CD4-positive, alpha-beta memory T cell (primary cell): Measurements from ENCODE around the gene GTF2F2. TPM values are rescaled to one million over a fixed set of nuclear protein-coding genes. Genes with fewer than 3 reads are reported as not detected.

Experiments used
- CTCF ChIA-PET: fragments of 350-600 bp; sonication (Branson Sonifier 250); formaldehyde crosslinking; loops from one replicate; lab custom pipeline; 2021; ENCODE audit warnings: inconsistent platforms; ENCODE audit not compliant: partially characterized antibody; lab: Charles Lee
- POLR2A ChIA-PET: fragments of 350-600 bp; sonication (Branson Sonifier 250); formaldehyde crosslinking; loops from one replicate; lab custom pipeline; 2021; ENCODE audit not compliant: partially characterized antibody; lab: Charles Lee
- DNase-seq, 5 donors: peaks; one replicate each; pipeline versions ENCODE4 v3.0.0 to v3.0.0-alpha.2; 2020 to 2022; ENCODE audit warnings: mixed read lengths in 1 of 5
- H3K27ac ChIP-seq: one replicate; pipeline ENCODE4 v1.7.0; 2013; ENCODE audit warnings: low read depth, low read length
- H3K27me3 ChIP-seq: 2 replicates; pipeline ENCODE4 v1.7.0; 2013; ENCODE audit warnings: mild to moderate bottlenecking, low read length, moderate library complexity; ENCODE audit not compliant: insufficient read depth
- H3K36me3 ChIP-seq: 2 replicates; pipeline ENCODE4 v1.7.0; 2013; ENCODE audit warnings: mild to moderate bottlenecking, low read length, moderate library complexity; ENCODE audit not compliant: insufficient read depth
- H3K4me1 ChIP-seq: 2 replicates; pipeline ENCODE4 v1.7.0; 2013; ENCODE audit warnings: mild to moderate bottlenecking, low read length, moderate library complexity; ENCODE audit not compliant: insufficient read depth
- H3K4me3 ChIP-seq, 2 donors: one replicate each; pipeline ENCODE4 v1.7.0; 2013; ENCODE audit warnings: low read length in 2 of 2, mild to moderate bottlenecking in 1 of 2
- H3K9me3 ChIP-seq, 2 donors: one replicate each; pipeline ENCODE4 v1.7.0; 2013; ENCODE audit warnings: low read length in 2 of 2, control low read depth in 1 of 2; ENCODE audit not compliant: control insufficient read depth in 1 of 2
- H3K27ac Mint-ChIP-seq, 7 donors: one replicate each; pipeline ENCODE4 v1.8.0; 2020 to 2021; ENCODE audit warnings: mixed read lengths in 7 of 7, mild to moderate bottlenecking in 6 of 7, inconsistent platforms in 3 of 7, moderate library complexity in 3 of 7
- H3K27me3 Mint-ChIP-seq, 2 donors: one replicate each; pipeline ENCODE4 v1.8.0; 2020 to 2021; ENCODE audit warnings: mixed read lengths in 2 of 2
- H3K36me3 Mint-ChIP-seq, 2 donors: one replicate each; pipeline ENCODE4 v1.8.0; 2020 to 2021; ENCODE audit warnings: mixed read lengths in 2 of 2, inconsistent platforms in 1 of 2, mild to moderate bottlenecking in 1 of 2
- H3K4me1 Mint-ChIP-seq, 4 donors: one replicate each; pipeline ENCODE4 v1.8.0; 2020 to 2021; ENCODE audit warnings: mixed read lengths in 4 of 4, mild to moderate bottlenecking in 1 of 4
- H3K4me3 Mint-ChIP-seq, 8 donors: one replicate each; pipeline ENCODE4 v1.8.0; 2020 to 2021; ENCODE audit warnings: mixed read lengths in 8 of 8, mild to moderate bottlenecking in 7 of 8, moderate library complexity in 6 of 8, inconsistent platforms in 3 of 8
- H3K9me3 Mint-ChIP-seq, 8 donors: one replicate each; pipeline ENCODE4 v1.8.0; 2020 to 2021; ENCODE audit warnings: mixed read lengths in 8 of 8, mild to moderate bottlenecking in 5 of 8, inconsistent platforms in 3 of 8, moderate library complexity in 1 of 8
- intact Hi-C: fragments of 100-400 bp; cut with micrococcal nuclease; formaldehyde crosslinking; loops from one replicate; pipeline ENCODE4 v1.15.1; 2023
- polyA plus RNA-seq, 2 donors: library from polyadenylated mRNA; unstranded; fragments of 300-500 nt; fragmentation: Illumina TruSeq; gene quantifications; one replicate each; pipeline ENCODE4 v1.2.3, GENCODE V29; 2021
- total RNA-seq, 2 experiments: library from RNA; stranded (reverse); gene quantifications; one replicate each; pipeline ENCODE4 v1.2.3, GENCODE V29; 2021

GTF2F2 gene
- total and polyA plus RNA-seq, 4 experiments from 2014 or later, result 7.9 to 14.7 (median 11.3) TPM

DNA sequence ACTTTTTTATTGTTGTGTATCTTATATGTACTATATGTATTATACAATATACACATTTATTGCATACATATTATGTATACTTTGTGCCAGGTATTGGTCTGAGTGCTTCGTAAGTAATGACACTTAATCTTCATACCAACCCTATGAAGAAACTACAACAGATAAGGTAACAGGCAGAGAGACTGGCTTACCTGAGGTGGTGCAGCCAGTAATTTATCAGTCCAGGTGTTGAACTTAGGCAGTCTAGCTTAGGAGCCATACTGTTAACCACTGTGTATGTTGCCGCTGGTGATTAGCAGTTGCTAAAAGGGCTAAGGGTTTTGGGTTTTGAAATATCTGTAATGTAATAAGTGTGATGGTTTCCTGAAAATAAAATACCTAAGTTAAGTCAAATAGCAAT lies 134.1 kb downstream of the GTF2F2 start:
- no peak for DNase-seq
- intact Hi-C loops, result no loop called here
- Histone ChIP-seq H3K36me3 (no peaks in the 10 kb centered on the region), H3K4me3 (no peak overlapping the region), H3K9me3 (no peaks in the 10 kb centered on the region), H3K27me3 (no peaks in the 10 kb centered on the region), H3K4me1 (peaks cover 4% of the 10 kb centered on the region), H3K27ac (no peak overlapping the region)
- POLR2A ChIA-PET, result no interaction called here
- Mint-ChIP-seq H3K9me3 (no peaks in the 10 kb centered on the region), H3K27ac (no peak overlapping the region), H3K4me1 (peaks cover 7 to 21% (median 9%) of the 10 kb centered on the region in 4 donors), H3K27me3 (no peaks in the 10 kb centered on the region), H3K4me3 (no peak overlapping the region), H3K36me3 (peaks cover 13 to 28% of the 10 kb centered on the region in 2 donors)
- CTCF ChIA-PET, result no interaction called here

DNA sequence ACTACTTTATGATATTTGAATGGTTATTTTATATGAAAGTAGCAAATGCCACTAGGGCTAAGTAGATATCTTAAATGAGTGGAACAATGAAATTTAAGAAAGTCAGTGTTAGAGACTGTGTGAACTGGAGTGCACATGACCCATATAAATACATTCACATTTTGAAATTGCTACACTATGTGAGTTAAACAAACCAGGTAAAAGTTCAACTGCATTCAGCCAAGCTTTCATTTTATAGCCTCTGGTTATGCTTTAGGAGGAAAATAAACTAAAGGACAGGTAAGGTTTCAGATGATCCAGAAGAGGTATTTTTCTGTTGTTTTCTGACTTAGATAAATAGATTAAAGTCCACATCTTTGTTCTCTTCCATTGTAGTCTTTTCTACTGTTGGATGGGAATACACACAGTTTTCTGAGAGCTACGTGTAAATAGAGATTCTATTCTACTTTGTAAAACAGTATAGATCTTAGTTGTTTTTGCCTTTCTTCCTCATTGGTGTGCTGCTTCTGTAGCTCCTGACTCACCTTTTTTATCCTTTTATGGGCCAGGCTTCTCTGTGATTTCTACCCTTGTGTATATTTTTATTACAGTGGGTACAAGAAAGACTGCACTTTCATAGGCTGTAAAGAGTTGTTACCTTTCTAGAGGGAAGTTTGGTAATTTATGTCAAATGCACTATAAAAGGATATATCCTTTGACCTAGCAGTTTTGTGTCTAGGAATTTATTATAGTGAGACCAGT lies 135.1 kb downstream of the GTF2F2 start:
- Histone ChIP-seq H3K4me1 (peaks cover 4% of the 10 kb centered on the region), H3K9me3 (no peaks in the 10 kb centered on the region), H3K4me3 (no peak overlapping the region), H3K36me3 (no peaks in the 10 kb centered on the region), H3K27ac (no peak overlapping the region), H3K27me3 (no peaks in the 10 kb centered on the region)
- Mint-ChIP-seq H3K9me3 (no peaks in the 10 kb centered on the region), H3K27ac (peak overlapping the region in 1 of 7 donors; percentile 42), H3K4me1 (peaks cover 4 to 21% (median 8%) of the 10 kb centered on the region in 4 donors), H3K27me3 (no peaks in the 10 kb centered on the region), H3K4me3 (no peak overlapping the region), H3K36me3 (peaks cover 10 to 26% of the 10 kb centered on the region in 2 donors)
- DNase-seq, result no peak
- ChIA-PET CTCF (no interaction called here), POLR2A (no interaction called here)
- intact Hi-C loops, result no loop called here

DNA sequence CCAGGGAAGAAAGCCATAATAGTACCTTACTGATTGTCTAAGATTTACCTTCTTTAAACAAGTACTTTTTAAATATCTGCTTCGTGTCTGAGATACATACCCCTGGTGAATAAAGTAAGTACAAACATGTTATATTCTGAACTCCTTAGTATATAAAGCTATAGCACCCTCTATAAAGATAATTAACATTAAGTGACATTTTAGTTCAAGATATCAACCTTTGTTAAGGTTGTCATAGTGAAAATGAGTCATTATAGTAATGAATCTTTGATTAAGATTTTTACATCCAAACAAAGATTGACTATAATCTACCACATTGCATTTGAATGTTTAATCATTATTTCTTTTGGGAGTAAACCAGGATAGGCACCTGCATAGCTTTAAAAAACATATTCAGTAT lies 135.9 kb downstream of the GTF2F2 start:
- intact Hi-C loops, result no loop called here
- no peak overlapping the region for H3K27ac ChIP-seq
- Mint-ChIP-seq H3K9me3 (no peaks in the 10 kb centered on the region), H3K27me3 (no peaks in the 10 kb centered on the region), H3K4me1 (peaks cover 4 to 21% (median 8%) of the 10 kb centered on the region in 4 donors), H3K36me3 (peaks cover 10 to 24% of the 10 kb centered on the region in 2 donors), H3K27ac (peak overlapping the region in 2 of 7 donors; percentile 5 to 65), H3K4me3 (no peak overlapping the region)
- peaks cover 4% of the 10 kb centered on the region for H3K4me1 ChIP-seq
- CTCF ChIA-PET, result interaction anchor here (1.0 to 1.2 kb wide), 2 partner anchors 118 to 209 kb away, joined by 3 read pairs; no protein-coding TSS in a partner anchor
- no peaks in the 10 kb centered on the region for H3K9me3 ChIP-seq
- POLR2A ChIA-PET, result interaction anchor here (0.6 kb wide), 1 partner anchor 11 kb away, joined by 3 read pairs; no protein-coding TSS in a partner anchor
- H3K36me3 ChIP-seq, result no peaks in the 10 kb centered on the region
- H3K4me3 ChIP-seq, result no peak overlapping the region
- H3K27me3 ChIP-seq, result no peaks in the 10 kb centered on the region
- no peak for DNase-seq

DNA sequence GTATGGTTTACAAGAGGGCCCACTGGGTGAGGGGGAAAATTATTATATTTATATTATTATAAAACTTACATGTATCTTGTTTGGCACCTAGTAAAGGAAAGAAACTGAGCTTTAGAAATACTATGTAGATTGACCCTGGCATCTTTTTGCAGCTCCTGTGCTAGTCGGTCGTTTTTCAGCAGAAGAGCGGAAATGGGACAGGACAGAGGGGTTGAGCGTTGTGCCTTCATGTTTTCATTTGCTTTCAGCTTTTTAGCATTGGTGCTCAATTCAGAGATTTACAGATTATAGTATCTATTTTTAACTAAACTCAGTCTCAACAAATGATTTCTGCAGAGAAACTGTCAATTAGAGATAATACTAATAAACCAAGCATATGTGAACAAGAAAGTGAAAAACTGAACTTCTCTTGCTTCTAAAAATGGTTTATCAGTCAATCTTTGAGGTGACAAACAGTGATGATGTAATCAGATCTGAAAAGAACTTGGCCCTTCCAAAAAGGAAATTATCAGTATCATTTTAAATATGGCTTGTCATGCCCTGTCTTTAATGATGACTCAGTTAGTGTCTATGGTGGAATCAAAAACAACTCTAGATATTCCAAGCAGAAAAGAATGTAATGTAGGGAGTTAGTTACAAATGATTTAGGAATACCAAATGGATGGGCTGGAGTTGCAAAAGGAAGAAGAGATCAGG lies 137.5 kb downstream of the GTF2F2 start:
- Mint-ChIP-seq H3K4me3 (no peak overlapping the region), H3K27ac (peak overlapping the region in 5 of 7 donors; percentile 28 to 55 (median 31)), H3K27me3 (no peaks in the 10 kb centered on the region), H3K9me3 (no peaks in the 10 kb centered on the region), H3K36me3 (peaks cover 10 to 23% of the 10 kb centered on the region in 2 donors), H3K4me1 (peaks cover 4 to 21% (median 8%) of the 10 kb centered on the region in 4 donors)
- CTCF ChIA-PET, result interaction anchor here (1.7 kb wide), 1 partner anchor 11 kb away, joined by 4 read pairs; no protein-coding TSS in a partner anchor
- DNase-seq, result peak in 1 of 5 donors; percentile 4
- Histone ChIP-seq H3K4me1 (peaks cover 4% of the 10 kb centered on the region), H3K4me3 (no peak overlapping the region), H3K36me3 (no peaks in the 10 kb centered on the region), H3K27me3 (no peaks in the 10 kb centered on the region), H3K27ac (no peak overlapping the region), H3K9me3 (no peaks in the 10 kb centered on the region)
- intact Hi-C loops, result no loop called here
- POLR2A ChIA-PET, result interaction anchor here (1.3 kb wide), 1 partner anchor 11 kb away, joined by 3 read pairs; no protein-coding TSS in a partner anchor

DNA sequence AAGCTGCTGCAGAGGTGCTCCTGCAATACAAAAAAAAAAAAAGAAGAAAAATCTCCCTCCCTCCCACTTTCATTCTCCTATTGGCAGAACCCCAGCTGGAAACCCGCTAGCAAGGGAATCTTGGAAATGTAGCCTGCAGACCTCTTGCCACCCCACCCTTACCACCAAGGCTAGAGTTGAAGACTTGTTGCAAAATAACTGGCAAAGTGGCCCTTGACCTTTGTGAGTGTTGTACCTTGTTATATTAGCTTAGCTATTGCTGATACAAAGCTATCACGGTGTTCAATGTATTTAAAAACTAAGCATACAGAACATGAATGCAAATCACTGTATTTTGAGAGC lies 138.0 kb downstream of the GTF2F2 start:
- H3K4me1 ChIP-seq, result peaks cover 4% of the 10 kb centered on the region
- Mint-ChIP-seq H3K27me3 (no peaks in the 10 kb centered on the region), H3K9me3 (no peaks in the 10 kb centered on the region), H3K36me3 (peaks cover 10 to 22% of the 10 kb centered on the region in 2 donors), H3K27ac (peak overlapping the region in 1 of 7 donors; percentile 31), H3K4me1 (peaks cover 4 to 21% (median 8%) of the 10 kb centered on the region in 4 donors), H3K4me3 (no peak overlapping the region)
- intact Hi-C loops, result no loop called here
- H3K9me3 ChIP-seq, result no peaks in the 10 kb centered on the region
- H3K27ac ChIP-seq, result no peak overlapping the region
- no peak for DNase-seq
- H3K36me3 ChIP-seq, result no peaks in the 10 kb centered on the region
- ChIA-PET CTCF (interaction anchor here (1.7 kb wide), 1 partner anchor 11 kb away, joined by 4 read pairs; no protein-coding TSS in a partner anchor), POLR2A (interaction anchor here (1.3 kb wide), 1 partner anchor 10 kb away, joined by 3 read pairs; no protein-coding TSS in a partner anchor)
- no peaks in the 10 kb centered on the region for H3K27me3 ChIP-seq
- no peak overlapping the region for H3K4me3 ChIP-seq

DNA sequence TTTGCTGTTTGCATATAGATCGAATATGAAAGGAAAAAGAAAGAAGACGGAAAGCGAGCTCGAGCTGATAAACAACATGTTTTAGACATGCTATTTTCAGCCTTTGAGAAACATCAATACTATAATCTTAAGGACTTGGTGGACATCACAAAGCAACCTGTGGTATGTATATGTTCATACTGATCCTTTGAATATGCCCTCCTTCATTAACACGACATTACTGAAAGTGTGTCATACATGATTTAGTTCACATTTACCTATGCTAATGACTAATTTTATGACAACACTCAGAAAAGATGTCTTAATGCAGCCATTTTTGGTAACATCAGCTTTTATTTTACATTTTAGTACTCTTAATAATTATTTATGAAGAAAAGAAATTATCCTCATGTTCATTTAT lies 146.9 kb downstream of the GTF2F2 start:
- Mint-ChIP-seq H3K27ac (no peak overlapping the region), H3K27me3 (no peaks in the 10 kb centered on the region)

DNA sequence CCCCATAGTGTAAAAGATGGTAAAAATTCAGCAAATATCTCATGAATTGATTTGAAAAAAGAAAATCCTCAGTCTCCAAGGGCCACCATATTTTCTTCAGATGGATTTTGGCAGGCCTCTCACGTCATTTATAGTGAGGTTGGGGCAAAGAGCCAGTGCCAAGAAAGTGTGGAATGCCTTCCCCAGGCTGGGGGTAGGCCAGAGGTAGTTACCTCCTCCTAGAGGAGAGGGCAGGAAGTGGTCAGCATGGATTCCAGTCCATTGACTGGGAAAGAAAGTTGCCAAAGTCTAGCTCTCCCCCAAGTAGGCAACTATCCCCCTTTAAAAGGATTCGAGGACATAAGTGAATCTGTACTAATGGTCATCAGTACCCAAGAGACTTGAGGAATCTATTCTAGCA lies 148.9 kb downstream of the GTF2F2 start:
- Histone ChIP-seq H3K36me3 (peaks cover 5% of the 10 kb centered on the region), H3K27me3 (no peaks in the 10 kb centered on the region), H3K9me3 (no peaks in the 10 kb centered on the region), H3K27ac (no peak overlapping the region), H3K4me3 (no peak overlapping the region), H3K4me1 (no peaks in the 10 kb centered on the region)
- H3K36me3 Mint-ChIP-seq, result peaks cover 17 to 18% of the 10 kb centered on the region in 2 donors
- POLR2A ChIA-PET, result no interaction called here
- no peak overlapping the region for H3K4me3 Mint-ChIP-seq
- CTCF ChIA-PET, result no interaction called here
- H3K4me1 Mint-ChIP-seq, result no peaks in the 10 kb centered on the region
- no peaks in the 10 kb centered on the region for H3K9me3 Mint-ChIP-seq
- intact Hi-C loops, result no loop called here
- no peaks in the 10 kb centered on the region for H3K27me3 Mint-ChIP-seq
- H3K27ac Mint-ChIP-seq, result no peak overlapping the region
- no peak for DNase-seq

More for the DNA sequence above, 146.9 kb downstream of the GTF2F2 start:
- Mint-ChIP-seq H3K4me1 (peaks cover 0 to 2% (median 0%) of the 10 kb centered on the region in 4 donors), H3K36me3 (peaks cover 13 to 19% of the 10 kb centered on the region in 2 donors), H3K9me3 (no peaks in the 10 kb centered on the region), H3K4me3 (no peak overlapping the region)
- POLR2A ChIA-PET, result interaction anchor here (0.7 kb wide), 1 partner anchor 11 kb away, joined by 3 read pairs; no protein-coding TSS in a partner anchor
- Histone ChIP-seq H3K4me1 (no peaks in the 10 kb centered on the region), H3K9me3 (no peaks in the 10 kb centered on the region), H3K27me3 (no peaks in the 10 kb centered on the region), H3K36me3 (peaks cover 5% of the 10 kb centered on the region), H3K27ac (no peak overlapping the region), H3K4me3 (no peak overlapping the region)
- CTCF ChIA-PET, result no interaction called here
- DNase-seq, result no peak
- intact Hi-C loops, result no loop called here
